Vagina (tissue), 2 donors: ENCODE measurements around the gene ATP2B2. TPM values are rescaled to one million over a fixed set of nuclear protein-coding genes. Genes with fewer than 3 reads are reported as not detected.

Experiments used
- DNase-seq, 2 donors: peaks; one replicate each; pipeline ENCODE4 v3.0.0-alpha.2; 2017; ENCODE audit errors: extremely low spot score in 2 of 2
- H3K27ac ChIP-seq: fragments of 200-600 bp; sonication (generic); one replicate; pipeline ENCODE4 v1.5.1; 2019
- H3K27me3 ChIP-seq: fragments of 200-600 bp; sonication (generic); one replicate; pipeline ENCODE4 v1.5.1; 2019
- H3K36me3 ChIP-seq, 2 donors: fragments of 200-600 bp; sonication (generic); one replicate each; pipeline ENCODE4 v1.5.1; 2017 to 2019
- H3K4me1 ChIP-seq: fragments of 200-600 bp; sonication (generic); one replicate; pipeline ENCODE4 v1.5.1; 2019
- H3K4me3 ChIP-seq, 2 donors: fragments of 200-600 bp; sonication (generic); 1 replicate in 1 of 2; 2 replicates in 1 of 2; pipeline ENCODE4 v1.5.1; 2016 to 2019
- H3K9me3 ChIP-seq: fragments of 200-600 bp; sonication (generic); one replicate; pipeline ENCODE4 v1.5.1; 2019
- POLR2A ChIP-seq, 2 donors: fragments of 450-650 bp; IDR thresholded peaks; one replicate each; pipeline ENCODE4 v1.6.1; 2017; ENCODE audit warnings: antibody characterized with exemption in 2 of 2, mild to moderate bottlenecking in 2 of 2, moderate library complexity in 2 of 2
- POLR2AphosphoS5 ChIP-seq, 2 donors: sonication (generic); formaldehyde crosslinking; IDR thresholded peaks; one replicate each; pipeline ENCODE4 v1.9.0; 2017; ENCODE audit warnings: antibody characterized with exemption in 2 of 2, mild to moderate bottlenecking in 2 of 2, low read depth in 1 of 2; ENCODE audit not compliant: insufficient read depth in 1 of 2
- intact Hi-C: fragments of 100-400 bp; cut with DNase I; formaldehyde crosslinking; loops from one replicate; pipeline ENCODE4 v1.15.1; 2023
- total RNA-seq: library from RNA; depleted of rRNA; stranded (reverse); fragments of >200 nt; gene quantifications from one replicate; pipeline ENCODE4 v1.2.3, GENCODE V29; 2016
- TF ChIP-seq, protein P1 (sequence below), 3 experiments: fragments of 450-650 bp in 2 of 3; fragments of 200-600 bp in 1 of 3; sonication (generic) in 1 of 3; IDR thresholded peaks; one replicate each; pipeline ENCODE4 v1.5.1; 2017 to 2019; ENCODE audit warnings: antibody characterized with exemption in 3 of 3, mild to moderate bottlenecking in 2 of 3, moderate library complexity in 2 of 3

Gene ATP2B2
- total RNA-seq, 1 donor from 2014 or later: 0.25 TPM

DNA sequence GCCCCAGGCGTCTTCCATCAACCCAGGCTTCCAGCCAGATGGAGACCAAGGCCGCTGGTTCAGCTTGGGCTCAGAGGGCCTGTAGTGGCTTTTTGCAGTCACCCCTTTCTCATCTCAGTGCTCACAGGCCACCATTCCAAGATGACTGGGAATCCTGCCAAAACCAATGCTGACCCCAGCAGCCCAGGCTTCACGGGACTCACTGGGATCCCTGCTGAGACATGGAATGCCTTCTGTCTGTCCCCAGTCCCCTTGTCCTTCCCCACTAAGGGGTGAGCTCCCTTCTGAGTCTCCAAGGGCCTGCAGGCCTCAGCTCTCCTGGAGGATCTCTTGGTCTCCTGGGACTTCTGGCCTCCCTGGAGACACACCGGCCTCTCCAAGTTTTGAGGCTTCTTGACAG, 107.0 kb downstream of the ATP2B2 start:
- Histone ChIP-seq H3K36me3 (no peaks in the 10 kb centered on the region), H3K4me3 (no peak overlapping the region), H3K27me3 (no peaks in the 10 kb centered on the region), H3K27ac (no peak overlapping the region), H3K9me3 (no peaks in the 10 kb centered on the region), H3K4me1 (no peaks in the 10 kb centered on the region)
- DNase-seq: no peak
- intact Hi-C loops: no loop called here
- TF ChIP-seq POLR2A (IDR thresholded peaks at IDR 0.05): no peak
- TF ChIP-seq, protein P1, sequence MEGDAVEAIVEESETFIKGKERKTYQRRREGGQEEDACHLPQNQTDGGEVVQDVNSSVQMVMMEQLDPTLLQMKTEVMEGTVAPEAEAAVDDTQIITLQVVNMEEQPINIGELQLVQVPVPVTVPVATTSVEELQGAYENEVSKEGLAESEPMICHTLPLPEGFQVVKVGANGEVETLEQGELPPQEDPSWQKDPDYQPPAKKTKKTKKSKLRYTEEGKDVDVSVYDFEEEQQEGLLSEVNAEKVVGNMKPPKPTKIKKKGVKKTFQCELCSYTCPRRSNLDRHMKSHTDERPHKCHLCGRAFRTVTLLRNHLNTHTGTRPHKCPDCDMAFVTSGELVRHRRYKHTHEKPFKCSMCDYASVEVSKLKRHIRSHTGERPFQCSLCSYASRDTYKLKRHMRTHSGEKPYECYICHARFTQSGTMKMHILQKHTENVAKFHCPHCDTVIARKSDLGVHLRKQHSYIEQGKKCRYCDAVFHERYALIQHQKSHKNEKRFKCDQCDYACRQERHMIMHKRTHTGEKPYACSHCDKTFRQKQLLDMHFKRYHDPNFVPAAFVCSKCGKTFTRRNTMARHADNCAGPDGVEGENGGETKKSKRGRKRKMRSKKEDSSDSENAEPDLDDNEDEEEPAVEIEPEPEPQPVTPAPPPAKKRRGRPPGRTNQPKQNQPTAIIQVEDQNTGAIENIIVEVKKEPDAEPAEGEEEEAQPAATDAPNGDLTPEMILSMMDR (IDR thresholded peaks at IDR 0.05): no peak
- no peak for TF ChIP-seq POLR2AphosphoS5 (IDR thresholded peaks at IDR 0.05; ENCODE audit: insufficient read depth in 1 of 2, low read depth in 1 of 2)

- no peak for DNase-seq
- H3K4me1 ChIP-seq: no peaks in the 10 kb centered on the region
- H3K36me3 ChIP-seq: no peaks in the 10 kb centered on the region
- H3K4me3 ChIP-seq: no peak overlapping the region
- TF ChIP-seq POLR2A (IDR thresholded peaks at IDR 0.05) (no peak), POLR2AphosphoS5 (IDR thresholded peaks at IDR 0.05; ENCODE audit: insufficient read depth in 1 of 2, low read depth in 1 of 2) (no peak)
- TF ChIP-seq, protein P1 (IDR thresholded peaks at IDR 0.05): no peak
- H3K27ac ChIP-seq: no peak overlapping the region
- intact Hi-C loops: no loop called here
- H3K27me3 ChIP-seq: no peaks in the 10 kb centered on the region
- no peaks in the 10 kb centered on the region for H3K9me3 ChIP-seq
Observed at GRCh38 chr3:10397879-10398278, 107.5 kb downstream of the ATP2B2 start.

DNA sequence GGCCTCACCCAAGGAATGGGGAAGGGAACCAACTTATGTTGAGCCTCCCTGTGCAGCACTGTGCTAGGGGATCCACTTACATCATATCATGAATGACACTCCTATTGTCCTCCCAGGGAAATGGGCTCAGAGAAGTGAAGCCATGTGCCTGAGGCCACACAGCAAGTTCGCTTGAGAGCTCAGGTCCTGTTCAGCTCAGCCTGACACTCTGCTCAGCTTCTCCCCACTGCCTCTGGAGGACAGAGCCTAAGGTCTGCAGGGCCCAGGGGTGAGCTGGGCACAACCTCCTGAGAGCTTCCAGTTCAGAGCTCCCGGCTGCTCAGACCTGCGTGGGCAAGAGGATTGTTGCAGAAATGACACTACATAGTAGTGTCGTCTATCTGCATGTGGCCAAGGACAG, 108.5 kb downstream of the ATP2B2 start:
- intact Hi-C loops: no loop called here
- Histone ChIP-seq H3K4me3 (no peak overlapping the region), H3K27ac (no peak overlapping the region), H3K4me1 (no peaks in the 10 kb centered on the region), H3K9me3 (no peaks in the 10 kb centered on the region), H3K27me3 (no peaks in the 10 kb centered on the region), H3K36me3 (no peaks in the 10 kb centered on the region)
- DNase-seq: no peak
- TF ChIP-seq, protein P1 (IDR thresholded peaks at IDR 0.05): no peak
- TF ChIP-seq POLR2A (IDR thresholded peaks at IDR 0.05) (no peak), POLR2AphosphoS5 (IDR thresholded peaks at IDR 0.05; ENCODE audit: insufficient read depth in 1 of 2, low read depth in 1 of 2) (no peak)

DNA sequence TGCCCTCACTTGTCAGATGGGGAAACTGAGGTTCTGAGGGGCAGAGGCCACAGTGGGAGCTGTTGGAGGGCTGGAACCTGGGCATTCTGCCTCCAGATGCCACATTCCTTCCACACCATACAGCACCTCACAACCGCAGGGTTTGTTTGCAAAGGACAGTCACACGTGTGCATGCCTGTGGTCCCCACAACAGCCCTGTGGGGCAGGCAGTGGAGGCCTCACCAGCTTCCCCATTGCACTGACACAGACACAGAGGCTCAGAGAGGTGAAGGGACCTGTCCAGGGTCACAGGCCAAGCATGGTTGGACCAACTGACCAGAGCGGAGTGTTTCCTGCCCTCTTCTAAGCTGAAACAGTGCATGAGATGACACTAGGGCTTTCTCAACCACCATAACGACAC, 109.3 kb downstream of the ATP2B2 start:
- H3K9me3 ChIP-seq: no peaks in the 10 kb centered on the region
- H3K27ac ChIP-seq: no peak overlapping the region
- no peaks in the 10 kb centered on the region for H3K4me1 ChIP-seq
- no peak for DNase-seq
- no peaks in the 10 kb centered on the region for H3K27me3 ChIP-seq
- no peak overlapping the region for H3K4me3 ChIP-seq
- no peaks in the 10 kb centered on the region for H3K36me3 ChIP-seq
- TF ChIP-seq POLR2AphosphoS5 (IDR thresholded peaks at IDR 0.05; ENCODE audit: insufficient read depth in 1 of 2, low read depth in 1 of 2): no peak
- TF ChIP-seq POLR2A (IDR thresholded peaks at IDR 0.05): no peak
- TF ChIP-seq, protein P1 (IDR thresholded peaks at IDR 0.05): no peak
- intact Hi-C loops: no loop called here

DNA sequence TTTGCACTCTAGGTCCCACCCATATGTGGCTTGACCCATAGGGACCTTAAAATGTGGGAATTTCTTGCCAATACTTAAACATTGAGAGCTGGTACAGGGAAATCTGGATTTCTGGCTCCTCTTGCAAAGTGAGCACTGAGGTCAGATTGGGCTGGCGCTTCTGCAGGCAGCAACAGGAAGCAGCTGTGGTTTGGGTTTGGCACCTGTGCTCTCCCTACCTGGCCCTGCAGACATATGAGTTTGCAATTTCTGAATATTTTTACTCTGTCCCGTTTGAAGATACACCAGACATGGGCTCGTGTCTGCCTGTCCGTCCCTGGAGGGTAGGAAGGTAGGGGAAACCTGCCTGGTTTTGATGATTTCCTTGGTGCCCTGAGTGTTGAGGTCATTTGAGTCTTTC, 109.7 kb downstream of the ATP2B2 start:
- no peak overlapping the region for H3K27ac ChIP-seq
- TF ChIP-seq, protein P1 (IDR thresholded peaks at IDR 0.05): no peak
- TF ChIP-seq POLR2AphosphoS5 (IDR thresholded peaks at IDR 0.05; ENCODE audit: insufficient read depth in 1 of 2, low read depth in 1 of 2) (no peak), POLR2A (IDR thresholded peaks at IDR 0.05) (no peak)

More for the DNA sequence above, 109.7 kb downstream of the ATP2B2 start:
- H3K36me3 ChIP-seq: no peaks in the 10 kb centered on the region
- no peaks in the 10 kb centered on the region for H3K27me3 ChIP-seq
- intact Hi-C loops: no loop called here
- H3K4me3 ChIP-seq: no peak overlapping the region
- no peaks in the 10 kb centered on the region for H3K9me3 ChIP-seq
- DNase-seq: no peak
- no peaks in the 10 kb centered on the region for H3K4me1 ChIP-seq
